SK-N-SH (cell line): ENCODE results near the gene P2RX1. TPM values are rescaled to one million over a fixed set of nuclear protein-coding genes. Genes with fewer than 3 reads are reported as not detected.

ENCODE experiments used
- CTCF ChIA-PET: fragments of 300-600, 350-600 bp; formaldehyde crosslinking; extraction: SDS; loops from one replicate; lab custom pipeline; 2021; lab: Yijun Ruan, JAX
- POLR2A ChIA-PET: fragments of 350-600 bp; sonication (Branson Sonifier 250); formaldehyde crosslinking; extraction: SDS; loops from one replicate; lab custom pipeline; 2020; ENCODE audit warnings: antibody characterized with exemption, inconsistent platforms; lab: Yijun Ruan, JAX
- DNase-seq: peaks from one replicate; pipeline ENCODE4 v3.0.0; 2012
- H2AFZ ChIP-seq: fragments of 200-600 bp; sonication (generic); 2 replicates; pipeline ENCODE4 v1.8.1; 2016; ENCODE audit warnings: antibody characterized with exemption, mild to moderate bottlenecking, low read depth
- H3F3A ChIP-seq: fragments of 200-600 bp; sonication (generic); replicated peaks from 2 replicates; pipeline ENCODE3; 2016; ENCODE audit warnings: antibody characterized with exemption, mild to moderate bottlenecking; ENCODE audit not compliant: insufficient read depth
- H3K27ac ChIP-seq, 2 experiments: fragments of 200-500 bp in 1 of 2; fragments of 200-600 bp in 1 of 2; sonication (Bioruptor generic) in 1 of 2; sonication (generic), shearing (Covaris generic) in 1 of 2; 2 replicates each; pipeline versions ENCODE4 v1.5.1 to v1.6.1; 2014 to 2016; ENCODE audit warnings: low read depth in 2 of 2, inconsistent platforms in 1 of 2, low read length in 1 of 2, mild to moderate bottlenecking in 1 of 2, mixed read lengths in 1 of 2
- H3K27me3 ChIP-seq: fragments of 200-600 bp; sonication (generic), shearing (Covaris generic); 2 replicates; pipeline ENCODE4 v1.6.1; 2016; ENCODE audit warnings: mixed run types; ENCODE audit not compliant: insufficient read depth
- H3K36me3 ChIP-seq, 2 experiments: fragments of 200-500 bp in 1 of 2; fragments of 200-600 bp in 1 of 2; sonication (Bioruptor generic) in 1 of 2; sonication (generic) in 1 of 2; replicated peaks in 1 of 2; 2 replicates each; pipeline versions ENCODE3 to v1.5.1; 2014 to 2016; ENCODE audit warnings: low read length in 1 of 2, mild to moderate bottlenecking in 1 of 2; ENCODE audit not compliant: insufficient read depth in 2 of 2, control insufficient read depth in 1 of 2
- H3K4me1 ChIP-seq, 2 experiments: fragments of 200-500 bp in 1 of 2; fragments of 200-600 bp in 1 of 2; sonication (Bioruptor generic) in 1 of 2; sonication (generic), shearing (Covaris generic) in 1 of 2; 2 replicates each; pipeline versions ENCODE4 v1.5.1 to v1.6.1; 2014 to 2016; ENCODE audit warnings: low read depth in 1 of 2, low read length in 1 of 2, mixed run types in 1 of 2; ENCODE audit not compliant: insufficient read depth in 2 of 2, control insufficient read depth in 1 of 2
- H3K4me2 ChIP-seq: fragments of 200-600 bp; sonication (generic), shearing (Covaris generic); 2 replicates; pipeline ENCODE4 v1.6.1; 2017; ENCODE audit warnings: mixed run types
- H3K4me3 ChIP-seq, 2 experiments: fragments of 200-500 bp in 1 of 2; fragments of 200-600 bp in 1 of 2; sonication (Bioruptor generic) in 1 of 2; sonication (generic), shearing (Covaris generic) in 1 of 2; 2 replicates each; pipeline versions ENCODE4 v1.5.1 to v1.8.1; 2014 to 2016; ENCODE audit warnings: low read depth in 2 of 2, inconsistent platforms in 1 of 2, low read length in 1 of 2, mild to moderate bottlenecking in 1 of 2, mixed read lengths in 1 of 2, moderate library complexity in 1 of 2
- H3K79me2 ChIP-seq: fragments of 200-600 bp; sonication (generic); 2 replicates; pipeline ENCODE4 v1.8.1; 2017; ENCODE audit warnings: mild to moderate bottlenecking; ENCODE audit not compliant: insufficient read depth
- H3K9ac ChIP-seq: fragments of 200-600 bp; sonication (generic); 2 replicates; pipeline ENCODE4 v1.6.1; 2017; ENCODE audit warnings: mixed run types
- H3K9me2 ChIP-seq: fragments of 200-600 bp; sonication (generic); 2 replicates; pipeline ENCODE4 v1.6.1; 2017; ENCODE audit warnings: mixed run types
- H3K9me3 ChIP-seq: fragments of 200-600 bp; sonication (generic); 2 replicates; pipeline ENCODE4 v1.6.1; 2017; ENCODE audit warnings: mixed run types, mild to moderate bottlenecking, moderate library complexity
- H4K20me1 ChIP-seq: fragments of 200-600 bp; sonication (generic); 2 replicates; pipeline ENCODE4 v1.6.1; 2017; ENCODE audit warnings: mild to moderate bottlenecking, mixed run types; ENCODE audit not compliant: insufficient read depth
- CHD2 ChIP-seq: fragments of 150-350 bp; IDR thresholded peaks from 2 replicates; pipeline ENCODE4 v1.6.1; 2018; ENCODE audit warnings: low read length; ENCODE audit not compliant: partially characterized antibody
- ELF1 ChIP-seq: IDR thresholded peaks from 2 replicates; pipeline ENCODE4 v1.4.0; 2012
- EP300 ChIP-seq, 2 experiments: IDR thresholded peaks; 2 replicates each; pipeline versions ENCODE4 v1.4.0 to v1.6.1; 2012; ENCODE audit warnings: borderline replicate concordance in 1 of 2, low read depth in 1 of 2, low read length in 1 of 2
- FOSL2 ChIP-seq: IDR thresholded peaks from 2 replicates; pipeline ENCODE4 v1.4.0; 2012; ENCODE audit warnings: low read depth, mild to moderate bottlenecking, moderate library complexity, borderline replicate concordance
- FOXM1 ChIP-seq: IDR thresholded peaks from 2 replicates; pipeline ENCODE4 v1.4.0; 2012; ENCODE audit warnings: low read depth, mild to moderate bottlenecking
- GATA2 ChIP-seq: sonication (generic); formaldehyde crosslinking; IDR thresholded peaks from 2 replicates; pipeline ENCODE4 v1.5.0; 2020; ENCODE audit warnings: mild to moderate bottlenecking, missing genetic modification reagents
- IRF3 ChIP-seq: fragments of 150-350 bp; IDR thresholded peaks from 2 replicates; pipeline ENCODE4 v1.6.1; 2016; ENCODE audit warnings: mild to moderate bottlenecking, low read depth, low read length
- NFIC ChIP-seq: IDR thresholded peaks from 2 replicates; pipeline ENCODE4 v1.4.0; 2012; ENCODE audit warnings: borderline replicate concordance
- POLR2AphosphoS5 ChIP-seq: IDR thresholded peaks from 2 replicates; pipeline ENCODE4 v1.6.1; 2012; ENCODE audit warnings: low read depth, low read length
- RCOR1 ChIP-seq: fragments of 150-350 bp; IDR thresholded peaks from 2 replicates; pipeline ENCODE4 v1.6.1; 2017; ENCODE audit warnings: antibody characterized with exemption, low read length
- REST ChIP-seq: IDR thresholded peaks from 2 replicates; pipeline ENCODE4 v1.6.1; 2012; ENCODE audit warnings: mild to moderate bottlenecking, low read depth, low read length, moderate library complexity
- TAF1 ChIP-seq: IDR thresholded peaks from 2 replicates; pipeline ENCODE4 v1.6.1; 2012; ENCODE audit warnings: low read depth, mild to moderate bottlenecking, low read length, moderate library complexity, borderline replicate concordance
- USF1 ChIP-seq: IDR thresholded peaks from 2 replicates; pipeline ENCODE4 v1.4.0; 2012; ENCODE audit warnings: low read depth, borderline replicate concordance
- USF2 ChIP-seq: fragments of 150-350 bp; IDR thresholded peaks from 2 replicates; pipeline ENCODE4 v1.6.1; 2017; ENCODE audit warnings: antibody characterized with exemption, low read length, low read depth, borderline replicate concordance
- YY1 ChIP-seq: IDR thresholded peaks from 2 replicates; pipeline ENCODE4 v1.4.0; 2012; ENCODE audit warnings: low read depth, mild to moderate bottlenecking
- WGBS: methylation state at CpG from one replicate; pipeline ENCODE4 v1.1.6; 2017; ENCODE audit warnings: low lambda C conversion rate; 5-methylcytosine and 5-hydroxymethylcytosine counted together
- polyA plus RNA-seq, 3 experiments: library from polyadenylated mRNA; depleted of rRNA; stranded (reverse); fragments of >200 nt; gene quantifications; 2 replicates each; pipeline ENCODE4 v1.2.3, GENCODE V29; 2012

The P2RX1 gene
- polyA plus RNA-seq, 1 of the 3 experiments (the other 2 are of a cell fraction), result not detected

- TF ChIP-seq REST (no peak), CHD2 (no peak), FOXM1 (no peak), YY1 (no peak), USF1 (no peak)
These were observed 6.5 kb upstream of the P2RX1 start (continued) for GRCh38 chr17:3922765-3923164.

GRCh38 chr17:3921502-3922319 is 5.4 kb upstream of the P2RX1 start:
- Histone ChIP-seq H3K79me2 (no peaks in the 10 kb centered on the region), H3K4me2 (no peak overlapping the region), H3K27me3 (no peaks in the 10 kb centered on the region), H3K9ac (no peak overlapping the region), H2AFZ (no peak overlapping the region), H4K20me1 (no peaks in the 10 kb centered on the region), H3K4me3 (no peak overlapping the region), H3K4me1 (peaks cover 0 to 15% of the 10 kb centered on the region in 2 experiments; a peak in 1 of 4 replicates), H3K9me2 (no peaks in the 10 kb centered on the region), H3K27ac (no peak overlapping the region), H3K36me3 (no peaks in the 10 kb centered on the region), H3K9me3 (no peaks in the 10 kb centered on the region), H3F3A (no peaks in the 10 kb centered on the region)
- ChIA-PET CTCF (interaction anchor here (0.7 to 7.7 kb wide), 5 partner anchors 8 to 184 kb away, joined by 3 to 54 read pairs (median 3); no protein-coding TSS in a partner anchor), POLR2A (no interaction called here)
- no peak for DNase-seq
- TF ChIP-seq NFIC (no peak), USF2 (no peak), GATA2 (CRISPR knock-in tag) (no peak), TAF1 (no peak), RCOR1 (no peak), POLR2AphosphoS5 (no peak), EP300 (IDR thresholded peaks at IDR 0.05; ENCODE audit: borderline replicate concordance in 1 of 2, low read depth in 1 of 2, low read length in 1 of 2) (no peak), ELF1 (no peak), FOXM1 (no peak), FOSL2 (no peak), IRF3 (no peak)
- WGBS, result 87% methylated on average over 4 of the region's 27 CpGs
